ENCODE data around the gene MORC3.

DNA sequence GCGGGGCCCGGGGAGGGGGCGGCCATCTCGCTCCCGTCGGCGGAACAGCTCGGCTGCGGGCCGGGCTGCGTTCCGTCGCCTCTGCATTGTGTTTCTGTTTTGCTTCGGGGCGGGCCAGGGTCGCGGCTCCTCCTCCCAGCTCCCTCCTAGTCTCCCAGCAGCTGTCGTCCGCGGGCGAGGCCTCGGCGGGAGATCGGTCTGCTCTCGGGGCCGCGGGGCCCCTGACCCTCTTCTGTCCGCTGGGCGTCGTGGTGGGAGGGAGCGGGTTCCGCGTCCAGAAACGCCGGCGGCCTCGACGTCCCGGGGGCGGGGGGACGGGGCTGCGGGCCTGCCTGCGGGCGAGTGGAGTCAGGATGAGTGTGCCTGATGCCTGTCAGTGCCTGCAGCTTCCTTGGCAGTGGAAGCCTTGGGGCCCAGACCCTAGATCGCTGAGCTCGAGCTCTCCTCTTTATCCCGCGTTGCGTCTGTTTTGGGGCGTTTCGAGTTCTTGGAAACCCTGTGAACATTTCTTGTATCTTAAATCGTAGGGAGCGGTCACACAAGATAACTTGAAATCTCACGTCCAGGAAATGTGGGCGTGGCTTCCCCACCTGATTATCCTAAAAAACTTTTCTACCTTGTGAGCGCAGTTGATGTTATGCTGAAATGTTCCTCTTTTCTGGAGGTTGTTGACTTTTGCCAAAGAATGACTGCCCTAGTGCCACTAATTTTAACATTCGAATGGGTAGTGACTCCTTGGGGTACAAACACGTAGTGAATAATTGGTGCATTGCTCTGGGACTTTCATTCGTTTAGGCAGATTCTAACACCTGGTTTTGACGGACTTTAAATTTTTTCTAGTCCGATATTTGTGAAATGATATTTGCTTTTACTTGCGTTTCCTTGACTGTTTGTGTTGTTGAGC, 676 bp downstream of the MORC3 start:
- TF ChIP-seq CTCF (IDR thresholded peaks at IDR 0.05) (peak in 1 of 3 experiments; percentile 11), POLR2A (IDR thresholded peaks at IDR 0.05) (no peak)

Data from testis (tissue), 2 donors.